Gastrocnemius medialis (tissue), 4 donors: ENCODE measurements around the gene ACSS1. TPM values are rescaled to one million over a fixed set of nuclear protein-coding genes. Genes with fewer than 3 reads are reported as not detected.

Source experiments
- ATAC-seq, 2 donors: fragments of 150-250 bp; one replicate each; pipeline ENCODE4 v1.9.1; 2016
- DNase-seq, 2 donors: peaks; one replicate each; pipeline ENCODE4 v3.0.0-alpha.2; 2019
- H3K27ac ChIP-seq, 4 donors: fragments of 200-600 bp; sonication (generic); 1 replicate in 1 of 4; 2 replicates in 3 of 4; pipeline ENCODE4 v1.5.1; 2016 to 2018; ENCODE audit warnings: mild to moderate bottlenecking in 2 of 4, moderate library complexity in 1 of 4
- H3K27me3 ChIP-seq, 3 donors: fragments of 200-600 bp; sonication (generic) in 2 of 3; 1 replicate in 1 of 3; 2 replicates in 2 of 3; pipeline versions ENCODE4 v1.5.1 to v1.6.0; 2016 to 2019; ENCODE audit warnings: mild to moderate bottlenecking in 1 of 3, moderate library complexity in 1 of 3
- H3K36me3 ChIP-seq, 2 donors: fragments of 200-600 bp; sonication (generic) in 1 of 2; one replicate each; pipeline ENCODE4 v1.5.1; 2017 to 2018
- H3K4me1 ChIP-seq, 2 donors: fragments of 200-600 bp; sonication (generic) in 1 of 2; one replicate each; pipeline ENCODE4 v1.5.1; 2016 to 2017; ENCODE audit warnings: mild to moderate bottlenecking in 2 of 2
- H3K4me3 ChIP-seq, 4 donors: fragments of 200-600 bp; sonication (generic) in 3 of 4; 1 replicate in 1 of 4; 2 replicates in 3 of 4; pipeline ENCODE4 v1.5.1; 2016 to 2019; ENCODE audit warnings: mild to moderate bottlenecking in 2 of 4
- H3K9me3 ChIP-seq, 3 donors: fragments of 200-600 bp; sonication (generic) in 2 of 3; 1 replicate in 1 of 3; 2 replicates in 2 of 3; pipeline ENCODE4 v1.5.1; 2016 to 2019
- POLR2A ChIP-seq, 2 donors: fragments of 450-650 bp; IDR thresholded peaks; one replicate each; pipeline ENCODE4 v1.6.1; 2017; ENCODE audit warnings: antibody characterized with exemption in 2 of 2, mild to moderate bottlenecking in 2 of 2, moderate library complexity in 2 of 2
- in situ Hi-C, 4 donors: fragments of 200-750 bp; cut with MboI; loops; one replicate each; pipeline versions ENCODE4 v1.15.0 to v1.8.0; 2017; ENCODE audit warnings: low sequenced_read_pairs in 4 of 4
- intact Hi-C: fragments of 100-400 bp; cut with DNase I; formaldehyde crosslinking; loops from one replicate; pipeline ENCODE4 v1.15.1; 2023; ENCODE audit warnings: low total_unique reads
- total RNA-seq, 4 donors: library from RNA; depleted of rRNA; stranded (reverse); fragments of >200 nt; gene quantifications; one replicate each; pipeline versions ENCODE4 v1.1.0 to v1.2.3, GENCODE V29; 2016
- TF ChIP-seq, protein P1 (sequence below), 5 experiments: fragments of 450-650 bp in 3 of 5; fragments of 200-600 bp in 2 of 5; sonication (generic) in 2 of 5; IDR thresholded peaks in 4 of 5; conservative IDR thresholded peaks in 1 of 5; 1 replicate in 4 of 5; 2 replicates in 1 of 5; pipeline ENCODE4 v1.5.1; 2016 to 2019; ENCODE audit warnings: antibody characterized with exemption in 5 of 5, mild to moderate bottlenecking in 3 of 5, moderate library complexity in 3 of 5

The ACSS1 gene
- total RNA-seq, 4 donors from 2014 or later: 11.4 to 84.6 (median 11.8) TPM

DNA sequence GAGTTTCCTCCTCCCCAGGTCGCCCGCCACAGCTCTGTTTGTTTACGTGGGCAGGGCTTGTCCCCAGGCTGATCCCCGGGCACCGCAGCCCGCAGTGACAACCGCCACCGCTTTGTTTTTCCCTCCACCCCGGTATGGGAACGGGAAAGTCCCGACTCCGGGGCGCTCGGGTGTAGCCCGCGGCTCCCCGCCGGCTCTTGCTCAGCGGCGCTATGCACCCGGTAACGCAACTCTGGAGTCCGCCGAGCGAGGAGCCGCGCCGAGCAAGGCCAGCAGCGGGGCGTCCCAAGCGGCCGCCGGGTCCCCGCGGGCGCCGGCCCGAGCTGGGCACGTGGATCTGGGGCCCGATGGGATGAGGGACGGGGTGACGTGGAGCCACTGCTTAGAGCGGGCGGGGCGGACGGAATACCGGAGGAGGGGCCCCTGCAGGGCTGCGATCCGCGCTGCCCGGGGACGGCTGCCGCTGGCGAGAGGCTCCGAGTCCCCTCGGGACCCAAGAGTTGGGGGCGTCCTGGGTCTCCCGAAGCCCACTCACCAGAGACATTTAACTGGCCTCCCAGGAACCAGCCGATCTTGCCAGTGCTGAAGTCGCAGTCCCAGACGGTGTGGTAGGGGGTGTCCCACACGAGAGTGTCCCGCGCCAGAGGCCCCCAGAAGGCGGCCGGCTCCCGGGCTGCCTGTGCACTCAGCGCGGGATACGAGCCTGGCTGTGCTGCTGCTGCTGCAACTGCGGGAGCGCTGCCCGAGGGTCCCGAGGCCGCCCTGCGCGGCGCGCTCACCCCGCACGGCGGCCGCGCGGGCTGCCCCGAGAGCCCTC lies 497 bp downstream of the ACSS1 start:
- intact Hi-C loops: loop anchor here (2.0 kb wide), 1 partner anchor 17 kb away; no protein-coding TSS in a partner anchor

DNA sequence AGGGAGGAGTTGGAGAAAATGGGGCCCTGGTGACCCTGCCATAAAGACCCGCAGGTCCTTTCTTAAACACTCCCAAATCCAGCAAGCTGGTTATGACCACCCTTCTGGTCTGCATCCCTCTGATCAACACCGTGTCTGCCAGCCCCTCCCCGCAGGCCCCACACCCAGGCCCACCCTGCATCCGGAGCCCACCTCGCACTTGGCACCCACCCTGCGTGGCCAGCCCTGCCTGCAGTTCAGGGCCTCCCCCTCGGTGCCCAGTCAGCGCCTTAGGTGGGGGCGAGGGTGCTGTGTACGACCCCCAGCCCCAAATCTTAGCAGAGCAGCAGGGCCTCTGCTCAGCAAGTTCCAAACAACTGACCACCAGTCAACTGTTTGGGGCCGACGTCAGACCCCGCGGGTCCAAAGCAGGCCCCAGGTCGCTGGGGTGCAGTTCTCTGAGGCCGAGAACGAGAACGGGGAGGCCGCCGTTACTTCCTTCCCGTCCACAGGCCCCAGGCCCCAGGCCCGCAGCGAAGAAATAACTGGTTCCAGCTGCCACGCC lies 1.2 kb downstream of the ACSS1 start:
- in situ Hi-C loops (loop anchor here in 3 of 4 donors (25.0 kb wide), 3 partner anchors 131 to 1419 kb away; partner anchors contain the start of genes CST3 (in 2 of the 3), ENTPD6 (in 1 of the 3) and ZNF337 (in 1 of the 3)), intact Hi-C loops (loop anchor here (2.0 kb wide), 1 partner anchor 16 kb away; no protein-coding TSS in a partner anchor)
- Histone ChIP-seq H3K27me3 (no peaks in the 10 kb centered on the region), H3K9me3 (no peaks in the 10 kb centered on the region), H3K4me3 (peak overlapping the region; percentile 72 to 93 (median 80)), H3K27ac (peak overlapping the region; percentile 87 to 95 (median 94)), H3K36me3 (no peaks in the 10 kb centered on the region), H3K4me1 (peaks cover 51 to 62% of the 10 kb centered on the region in 2 donors)
- ATAC-seq: no peak
- no peak for DNase-seq
- no peak for TF ChIP-seq POLR2A (IDR thresholded peaks at IDR 0.05)
- TF ChIP-seq, protein P1, sequence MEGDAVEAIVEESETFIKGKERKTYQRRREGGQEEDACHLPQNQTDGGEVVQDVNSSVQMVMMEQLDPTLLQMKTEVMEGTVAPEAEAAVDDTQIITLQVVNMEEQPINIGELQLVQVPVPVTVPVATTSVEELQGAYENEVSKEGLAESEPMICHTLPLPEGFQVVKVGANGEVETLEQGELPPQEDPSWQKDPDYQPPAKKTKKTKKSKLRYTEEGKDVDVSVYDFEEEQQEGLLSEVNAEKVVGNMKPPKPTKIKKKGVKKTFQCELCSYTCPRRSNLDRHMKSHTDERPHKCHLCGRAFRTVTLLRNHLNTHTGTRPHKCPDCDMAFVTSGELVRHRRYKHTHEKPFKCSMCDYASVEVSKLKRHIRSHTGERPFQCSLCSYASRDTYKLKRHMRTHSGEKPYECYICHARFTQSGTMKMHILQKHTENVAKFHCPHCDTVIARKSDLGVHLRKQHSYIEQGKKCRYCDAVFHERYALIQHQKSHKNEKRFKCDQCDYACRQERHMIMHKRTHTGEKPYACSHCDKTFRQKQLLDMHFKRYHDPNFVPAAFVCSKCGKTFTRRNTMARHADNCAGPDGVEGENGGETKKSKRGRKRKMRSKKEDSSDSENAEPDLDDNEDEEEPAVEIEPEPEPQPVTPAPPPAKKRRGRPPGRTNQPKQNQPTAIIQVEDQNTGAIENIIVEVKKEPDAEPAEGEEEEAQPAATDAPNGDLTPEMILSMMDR (IDR thresholded peaks at IDR 0.05 in 4 of 5, conservative IDR thresholded peaks at IDR 0.05 in 1 of 5): no peak

More for the DNA sequence above, 497 bp downstream of the ACSS1 start:
- Histone ChIP-seq H3K27ac (peak overlapping the region; percentile 87 to 95 (median 94)), H3K36me3 (no peaks in the 10 kb centered on the region), H3K4me1 (peaks cover 44 to 55% of the 10 kb centered on the region in 2 donors), H3K27me3 (no peaks in the 10 kb centered on the region), H3K4me3 (peak overlapping the region; percentile 72 to 93 (median 80)), H3K9me3 (no peaks in the 10 kb centered on the region)
- peak; percentile 89 to 92 for TF ChIP-seq POLR2A (IDR thresholded peaks at IDR 0.05)
- TF ChIP-seq, protein P1 (IDR thresholded peaks at IDR 0.05 in 4 of 5, conservative IDR thresholded peaks at IDR 0.05 in 1 of 5): peak in 1 of 5 experiments; percentile 5
- DNase-seq (peak; percentile 67 to 74), ATAC-seq (peak; percentile 65 to 70)
- in situ Hi-C loops: loop anchor here in 3 of 4 donors (25.0 kb wide), 3 partner anchors 130 to 1420 kb away; partner anchors contain the start of genes CST3 (in 2 of the 3), ENTPD6 (in 1 of the 3) and ZNF337 (in 1 of the 3)

- H3K4me3 ChIP-seq: peak overlapping the region in 3 of 4 donors; percentile 72 to 93 (median 78)
- in situ Hi-C loops (loop anchor here in 3 of 4 donors (25.0 kb wide), 3 partner anchors 131 to 1419 kb away; partner anchors contain the start of genes CST3 (in 2 of the 3), ENTPD6 (in 1 of the 3) and ZNF337 (in 1 of the 3)), intact Hi-C loops (loop anchor here (2.0 kb wide), 1 partner anchor 15 kb away; no protein-coding TSS in a partner anchor)
- H3K27ac ChIP-seq: peak overlapping the region; percentile 87 to 95 (median 94)
- TF ChIP-seq POLR2A (IDR thresholded peaks at IDR 0.05): no peak
- TF ChIP-seq, protein P1 (IDR thresholded peaks at IDR 0.05 in 4 of 5, conservative IDR thresholded peaks at IDR 0.05 in 1 of 5): no peak
- H3K36me3 ChIP-seq: no peaks in the 10 kb centered on the region
- H3K27me3 ChIP-seq: no peaks in the 10 kb centered on the region
- DNase-seq (no peak), ATAC-seq (no peak)
- no peaks in the 10 kb centered on the region for H3K9me3 ChIP-seq
- H3K4me1 ChIP-seq: peaks cover 60 to 70% of the 10 kb centered on the region in 2 donors
Measured at GRCh38 chr20:25055711-25056495, 2.0 kb downstream of the ACSS1 start.
